Measurements from ENCODE around the gene PLP1. TPM values are rescaled to one million over a fixed set of nuclear protein-coding genes. Genes with fewer than 3 reads are reported as not detected.

PLP1 gene
- total RNA-seq, 4 donors from 2014 or later, result 3.8 to 13.7 (median 6.7) TPM

GRCh38 chrX:103781062-103781402 lies 4.4 kb downstream of the PLP1 start:
- intact Hi-C loops (cut with DNase I; ENCODE audit: low total_unique reads) (no loop called here), in situ Hi-C loops (cut with MboI; ENCODE audit: low pct_ligation_motif_present in 1 of 4, low pct_unique_long_range_greater_than_20kb in 1 of 4, low sequenced_read_pairs in 3 of 4) (loop anchor here in 1 of 4 donors (25.0 kb wide), 1 partner anchor 244 kb away; no protein-coding TSS in a partner anchor)
- H3K27me3 ChIP-seq, result no peaks in the 10 kb centered on the region
- no peak for DNase-seq
- no peak overlapping the region for H3K4me3 ChIP-seq
- TF ChIP-seq POLR2AphosphoS5 (IDR thresholded peaks at IDR 0.05) (no peak), CTCF (IDR thresholded peaks at IDR 0.05) (no peak), POLR2A (IDR thresholded peaks at IDR 0.05) (no peak), EP300 (IDR thresholded peaks at IDR 0.05; ENCODE audit: low read depth) (no peak)
- no peaks in the 10 kb centered on the region for H3K9me3 ChIP-seq
- no peak overlapping the region for H3K27ac ChIP-seq
- no peaks in the 10 kb centered on the region for H3K4me1 ChIP-seq
- no peaks in the 10 kb centered on the region for H3K36me3 ChIP-seq
- WGBS, 2 donors (ENCODE audit: low coverage in 1 of 2), result 78% methylated on average over 4 of the region's 4 CpGs; no CpG with 5 or more reads in 1 of the 2 donors

GRCh38 chrX:103781706-103782105 lies 5.1 kb downstream of the PLP1 start:
- H3K9me3 ChIP-seq, result no peaks in the 10 kb centered on the region
- no peak for DNase-seq
- no peak overlapping the region for H3K4me3 ChIP-seq
- no peak overlapping the region for H3K27ac ChIP-seq
- no peaks in the 10 kb centered on the region for H3K27me3 ChIP-seq
- TF ChIP-seq CTCF (IDR thresholded peaks at IDR 0.05) (no peak), POLR2A (IDR thresholded peaks at IDR 0.05) (no peak), POLR2AphosphoS5 (IDR thresholded peaks at IDR 0.05) (no peak), EP300 (IDR thresholded peaks at IDR 0.05; ENCODE audit: low read depth) (no peak)
- no peaks in the 10 kb centered on the region for H3K36me3 ChIP-seq
- intact Hi-C loops (cut with DNase I; ENCODE audit: low total_unique reads), result no loop called here
- 72 to 100% methylated on average over 1 of the region's 1 CpG for WGBS, 2 donors (ENCODE audit: low coverage in 1 of 2)
- in situ Hi-C loops (cut with MboI; ENCODE audit: low pct_ligation_motif_present in 1 of 4, low pct_unique_long_range_greater_than_20kb in 1 of 4, low sequenced_read_pairs in 3 of 4), result loop anchor here in 1 of 4 donors (25.0 kb wide), 1 partner anchor 244 kb away; no protein-coding TSS in a partner anchor
- no peaks in the 10 kb centered on the region for H3K4me1 ChIP-seq

- in situ Hi-C loops (cut with MboI; ENCODE audit: low pct_ligation_motif_present in 1 of 4, low pct_unique_long_range_greater_than_20kb in 1 of 4, low sequenced_read_pairs in 3 of 4), result loop anchor here in 1 of 4 donors (25.0 kb wide), 1 partner anchor 245 kb away; no protein-coding TSS in a partner anchor
- Histone ChIP-seq H3K27ac (no peak overlapping the region), H3K36me3 (no peaks in the 10 kb centered on the region), H3K4me1 (no peaks in the 10 kb centered on the region), H3K4me3 (no peak overlapping the region), H3K9me3 (no peaks in the 10 kb centered on the region), H3K27me3 (no peaks in the 10 kb centered on the region)
- intact Hi-C loops (cut with DNase I; ENCODE audit: low total_unique reads), result no loop called here
- TF ChIP-seq CTCF (IDR thresholded peaks at IDR 0.05) (no peak), POLR2AphosphoS5 (IDR thresholded peaks at IDR 0.05) (no peak), EP300 (IDR thresholded peaks at IDR 0.05; ENCODE audit: low read depth) (no peak), POLR2A (IDR thresholded peaks at IDR 0.05) (no peak)
- WGBS, 2 donors (ENCODE audit: low coverage in 1 of 2), result 72% methylated on average over 3 of the region's 3 CpGs; no CpG with 5 or more reads in 1 of the 2 donors
- DNase-seq, result no peak
Measured at GRCh38 chrX:103782640-103783039, 6.0 kb downstream of the PLP1 start.

- H3K36me3 ChIP-seq, result no peaks in the 10 kb centered on the region
- intact Hi-C loops (cut with DNase I; ENCODE audit: low total_unique reads), result no loop called here
- no peaks in the 10 kb centered on the region for H3K9me3 ChIP-seq
- H3K4me1 ChIP-seq, result no peaks in the 10 kb centered on the region
- no peak for DNase-seq
- 47% methylated on average over 3 of the region's 3 CpGs; no CpG with 5 or more reads in 1 of the 2 donors for WGBS, 2 donors (ENCODE audit: low coverage in 1 of 2)
- in situ Hi-C loops (cut with MboI; ENCODE audit: low pct_ligation_motif_present in 1 of 4, low pct_unique_long_range_greater_than_20kb in 1 of 4, low sequenced_read_pairs in 3 of 4), result loop anchor here in 1 of 4 donors (25.0 kb wide), 1 partner anchor 246 kb away; no protein-coding TSS in a partner anchor
- no peak for TF ChIP-seq CTCF (IDR thresholded peaks at IDR 0.05)
- TF ChIP-seq POLR2AphosphoS5 (IDR thresholded peaks at IDR 0.05), result no peak
- no peak for TF ChIP-seq POLR2A (IDR thresholded peaks at IDR 0.05)
- no peak for TF ChIP-seq EP300 (IDR thresholded peaks at IDR 0.05; ENCODE audit: low read depth)
- no peak overlapping the region for H3K4me3 ChIP-seq
- no peaks in the 10 kb centered on the region for H3K27me3 ChIP-seq
- no peak overlapping the region for H3K27ac ChIP-seq
Measured at GRCh38 chrX:103783196-103783595, 6.6 kb downstream of the PLP1 start.
